Endothelial cell of umbilical vein (primary cell): Measurements from ENCODE around the gene SRRD. TPM values are rescaled to one million over a fixed set of nuclear protein-coding genes. Genes with fewer than 3 reads are reported as not detected.

Source experiments
- BruUV-seq: library from RNA; stranded (reverse); fragments of 400-500 nt; replicated peaks from 2 replicates; lab custom pipeline; 2021; lab: Mats Ljungman, UMichigan
- CTCF ChIA-PET: fragments of 300-600, 350-600 bp; sonication (Branson Sonifier 250); formaldehyde crosslinking; loops from one replicate; lab custom pipeline; 2021; ENCODE audit warnings: antibody characterized with exemption, inconsistent platforms; lab: Charles Lee
- POLR2A ChIA-PET: fragments of 300-600, 350-600 bp; sonication (Branson Sonifier 250); formaldehyde crosslinking; loops from one replicate; lab custom pipeline; 2021; ENCODE audit warnings: antibody characterized with exemption, inconsistent platforms; lab: Charles Lee
- DNase-seq: peaks from one replicate; pipeline ENCODE4 v3.0.0-alpha.2; 2011; ENCODE audit warnings: low read depth, low spot score
- FAIRE-seq: peaks from 2 replicates; lab custom pipeline; 2011; peaks lifted over from hg19 to GRCh38; lab: Jason Lieb, UNC
- H2AFZ ChIP-seq: 2 replicates; pipeline ENCODE4 v1.6.0; 2012; ENCODE audit warnings: low read depth, low read length, control low read depth, inconsistent platforms
- H3K27ac ChIP-seq: 2 replicates; pipeline ENCODE4 v1.5.1; 2011; ENCODE audit warnings: low read depth, mild to moderate bottlenecking, control low read depth, low read length, moderate library complexity; ENCODE audit not compliant: insufficient read depth
- H3K27me3 ChIP-seq, 2 experiments: 2 replicates each; pipeline versions ENCODE4 v1.6.0 to v1.6.1; 2011; ENCODE audit warnings: low read length in 2 of 2, mixed read lengths in 1 of 2; ENCODE audit not compliant: control insufficient read depth in 2 of 2, insufficient read depth in 2 of 2
- H3K36me3 ChIP-seq, 2 experiments: 2 replicates in 1 of 2; 3 replicates in 1 of 2; pipeline ENCODE4 v1.5.1; 2011; ENCODE audit warnings: low read length in 2 of 2, mild to moderate bottlenecking in 1 of 2, moderate library complexity in 1 of 2; ENCODE audit not compliant: control insufficient read depth in 2 of 2, insufficient read depth in 2 of 2; ENCODE audit errors: extremely low read depth in 1 of 2
- H3K4me1 ChIP-seq: 3 replicates; pipeline ENCODE4 v1.5.1; 2011; ENCODE audit warnings: mild to moderate bottlenecking, low read length; ENCODE audit not compliant: control insufficient read depth, insufficient read depth; ENCODE audit errors: extremely low read depth
- H3K4me2 ChIP-seq: 2 replicates; pipeline ENCODE4 v1.6.1; 2011; ENCODE audit warnings: low read length, control low read depth, mixed read lengths; ENCODE audit not compliant: insufficient read depth
- H3K4me3 ChIP-seq, 3 experiments: fragments of 200-600 bp in 1 of 3; sonication (generic), shearing (Covaris generic) in 1 of 3; replicated peaks in 1 of 3; 2 replicates each; pipeline ENCODE4 v1.5.1; 2011 to 2016; ENCODE audit warnings: control low read depth in 3 of 3, low read length in 3 of 3, mild to moderate bottlenecking in 2 of 3, inconsistent platforms in 1 of 3, low read depth in 1 of 3, moderate library complexity in 1 of 3; ENCODE audit not compliant: insufficient read depth in 1 of 3
- H3K79me2 ChIP-seq: 2 replicates; pipeline ENCODE4 v1.6.0; 2012; ENCODE audit warnings: low read length, inconsistent platforms; ENCODE audit not compliant: control insufficient read depth, insufficient read depth
- H3K9ac ChIP-seq: replicated peaks from 2 replicates; pipeline ENCODE3; 2011; ENCODE audit warnings: low read length, control low read depth; ENCODE audit not compliant: insufficient read depth; ENCODE audit errors: extremely low read depth
- H3K9me1 ChIP-seq: replicated peaks from 3 replicates; pipeline ENCODE4 v1.6.0; 2011; ENCODE audit warnings: mild to moderate bottlenecking, low read length; ENCODE audit not compliant: control insufficient read depth, insufficient read depth; ENCODE audit errors: extremely low read depth
- H3K9me3 ChIP-seq: replicated peaks from 2 replicates; pipeline ENCODE4 v1.5.1; 2012; ENCODE audit warnings: low read length, inconsistent platforms; ENCODE audit not compliant: control insufficient read depth, insufficient read depth
- H4K20me1 ChIP-seq: replicated peaks from 2 replicates; pipeline ENCODE3; 2011; ENCODE audit warnings: mild to moderate bottlenecking, low read length; ENCODE audit not compliant: control insufficient read depth, insufficient read depth; ENCODE audit errors: extremely low read depth
- CTCF ChIP-seq, 2 donors: IDR thresholded peaks; 1 replicate in 1 of 2; 2 replicates in 1 of 2; pipeline ENCODE4 v1.5.1; 2011; ENCODE audit warnings: low read length in 2 of 2, mild to moderate bottlenecking in 2 of 2, moderate library complexity in 2 of 2, control low read depth in 1 of 2, inconsistent platforms in 1 of 2, low read depth in 1 of 2; ENCODE audit not compliant: insufficient read depth in 1 of 2; ENCODE audit errors: extremely low read depth in 1 of 2
- EZH2 ChIP-seq: IDR thresholded peaks from 2 replicates; pipeline ENCODE4 v1.6.1; 2012; ENCODE audit warnings: borderline replicate concordance, low read depth, mild to moderate bottlenecking, moderate library complexity, low read length, inconsistent platforms; ENCODE audit not compliant: severe bottlenecking
- FOS ChIP-seq: IDR thresholded peaks from 2 replicates; pipeline ENCODE4 v1.6.1; 2011; ENCODE audit warnings: mild to moderate bottlenecking, low read length, moderate library complexity, borderline replicate concordance; ENCODE audit not compliant: insufficient read depth
- GATA2 ChIP-seq: IDR thresholded peaks from 2 replicates; pipeline ENCODE4 v1.7.0; 2011; ENCODE audit warnings: low read depth, mild to moderate bottlenecking, moderate library complexity, mixed read lengths, low read length; ENCODE audit not compliant: insufficient read length, insufficient read depth
- JUN ChIP-seq: IDR thresholded peaks from 2 replicates; pipeline ENCODE4 v1.6.1; 2011; ENCODE audit warnings: borderline replicate concordance, low read depth; ENCODE audit not compliant: insufficient read length, insufficient read depth
- MAX ChIP-seq: IDR thresholded peaks from 2 replicates; pipeline ENCODE4 v1.6.1; 2011; ENCODE audit not compliant: insufficient read depth, insufficient read length
- MYC ChIP-seq: IDR thresholded peaks from one replicate; pipeline ENCODE4 v1.6.1; 2011; ENCODE audit warnings: mild to moderate bottlenecking, low read depth, low read length
- POLR2A ChIP-seq: IDR thresholded peaks from 2 replicates; pipeline ENCODE4 v1.6.1; 2012; ENCODE audit warnings: low read depth, mild to moderate bottlenecking, control low read depth, low read length
- POLR2AphosphoS5 ChIP-seq: IDR thresholded peaks from 2 replicates; pipeline ENCODE4 v1.6.1; 2012; ENCODE audit warnings: low read depth, mild to moderate bottlenecking, control low read depth, low read length, moderate library complexity; ENCODE audit not compliant: insufficient read depth
- dilution Hi-C: fragments of 300-500 bp; cut with MboI; formaldehyde crosslinking; loops from one replicate; pipeline ENCODE4 v1.15.0; 2019; ENCODE audit warnings: low sequenced_read_pairs; ENCODE audit not compliant: extremely low pct_ligation_motif_present
- intact Hi-C: fragments of 100-400 bp; cut with micrococcal nuclease; formaldehyde crosslinking; loops from one replicate; pipeline ENCODE4 v1.10.0; 2022
- polyA plus RNA-seq, 4 experiments: library from polyadenylated mRNA; depleted of rRNA in 3 of 4; stranded (reverse) in 3 of 4; unstranded in 1 of 4; fragments of >200 nt; gene quantifications; 2 replicates each; pipeline versions ENCODE4 v1.2.1 to v1.2.3, GENCODE V29; 2011 to 2012; ENCODE audit warnings: missing spikeins in 1 of 4
- total RNA-seq: library from RNA; stranded (reverse); gene quantifications from 2 replicates; pipeline ENCODE4 v1.2.3, GENCODE V29; 2021

SRRD gene
- total and polyA plus RNA-seq, 2 donors (not counting 3 experiments of a cell fraction or from before 2014, with no cell fraction given) = 23.4 to 24.2 TPM

- Histone ChIP-seq H3K36me3 (peaks cover 13 to 33% of the 10 kb centered on the region in 2 experiments), H3K79me2 (no peaks in the 10 kb centered on the region), H3K27ac (no peak overlapping the region), H2AFZ (no peak overlapping the region), H3K9ac (no peak overlapping the region), H3K4me2 (no peak overlapping the region), H3K27me3 (no peaks in the 10 kb centered on the region), H3K9me1 (no peaks in the 10 kb centered on the region), H3K4me1 (peaks cover 13% of the 10 kb centered on the region), H3K4me3 (no peak overlapping the region), H3K9me3 (no peaks in the 10 kb centered on the region), H4K20me1 (no peaks in the 10 kb centered on the region)
- FAIRE-seq (no peak), DNase-seq (no peak)
- TF ChIP-seq POLR2A (no peak), FOS (no peak), CTCF (IDR thresholded peaks at IDR 0.05; ENCODE audit: extremely low read depth in 1 of 2, insufficient read depth in 1 of 2, low read depth in 1 of 2, low read length in 2 of 2) (no peak), JUN (no peak), MYC (no peak)
- POLR2A ChIA-PET = no interaction called here
- BruUV-seq = no TSS peak
- CTCF ChIA-PET = interaction anchor here (0.7 to 10.0 kb wide), 15 partner anchors 9 to 203 kb away, joined by 3 to 148 read pairs (median 4); partner anchors contain the start of gene ASPHD2
- dilution Hi-C loops = no loop called here
- intact Hi-C loops = loop anchor here (5.0 kb wide), 1 partner anchor 35 kb away; the partner anchor contains the start of gene ASPHD2
Measured at GRCh38 chr22:26462051-26462450, 21.6 kb upstream of the SRRD start.

GRCh38 chr22:26462641-26463040, 21.0 kb upstream of the SRRD start:
- ChIA-PET POLR2A (no interaction called here), CTCF (interaction anchor here (0.7 to 10.0 kb wide), 9 partner anchors 14 to 203 kb away, joined by 3 to 148 read pairs (median 5); no protein-coding TSS in a partner anchor)
- Histone ChIP-seq H3K9me1 (no peaks in the 10 kb centered on the region), H3K9me3 (no peaks in the 10 kb centered on the region), H3K27me3 (no peaks in the 10 kb centered on the region), H3K27ac (no peak overlapping the region), H3K4me3 (no peak overlapping the region), H3K36me3 (peaks cover 10 to 31% of the 10 kb centered on the region in 2 experiments), H4K20me1 (no peaks in the 10 kb centered on the region), H3K9ac (no peak overlapping the region), H2AFZ (no peak overlapping the region), H3K4me2 (no peak overlapping the region), H3K79me2 (no peaks in the 10 kb centered on the region), H3K4me1 (peaks cover 13% of the 10 kb centered on the region)
- DNase-seq (no peak), FAIRE-seq (no peak)
- no TSS peak for BruUV-seq
- dilution Hi-C loops (no loop called here), intact Hi-C loops (loop anchor here (5.0 kb wide), 1 partner anchor 35 kb away; the partner anchor contains the start of gene ASPHD2)
- no peak for TF ChIP-seq POLR2AphosphoS5
- TF ChIP-seq MYC = no peak
- TF ChIP-seq MAX = no peak
- no peak for TF ChIP-seq CTCF (IDR thresholded peaks at IDR 0.05; ENCODE audit: extremely low read depth in 1 of 2, insufficient read depth in 1 of 2, low read depth in 1 of 2, low read length in 2 of 2)
- no peak for TF ChIP-seq JUN
- TF ChIP-seq EZH2 = no peak
- TF ChIP-seq GATA2 = no peak
- no peak for TF ChIP-seq FOS
- TF ChIP-seq POLR2A = no peak
